OCI-M2 (cell line): ENCODE measurements around the gene PTPRK.
"Not testable (repeated sequence)": the region's sequence is repeated elsewhere in the genome, so short reads cannot be mapped to it uniquely, and the experiment has no call there.

ENCODE experiments used
- DNase-seq: peaks from one replicate; lab custom pipeline; 2025; ENCODE audit not compliant: unreplicated experiment; lab: John Stamatoyannopoulos, UW

PTPRK gene

DNA sequence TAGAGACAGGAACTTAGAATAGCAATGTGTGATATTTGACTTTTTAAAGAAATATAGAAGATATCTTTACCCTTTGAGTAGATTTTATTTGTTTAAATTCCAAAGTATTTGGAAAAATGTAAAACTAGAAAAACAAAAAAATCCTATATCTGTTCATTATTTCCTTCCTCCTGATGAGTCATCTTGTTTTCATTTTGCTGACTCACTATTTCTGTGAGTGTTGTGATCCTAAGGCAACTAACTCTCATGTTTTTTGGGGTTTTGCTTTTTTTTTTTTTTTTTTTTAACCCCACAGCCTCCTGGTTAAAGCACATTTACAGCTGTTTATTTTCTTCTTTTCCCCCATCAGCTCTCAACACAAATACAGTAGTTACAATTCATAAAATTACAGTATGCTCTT, 581.7 kb downstream of the PTPRK start:
- no peak for DNase-seq

DNA sequence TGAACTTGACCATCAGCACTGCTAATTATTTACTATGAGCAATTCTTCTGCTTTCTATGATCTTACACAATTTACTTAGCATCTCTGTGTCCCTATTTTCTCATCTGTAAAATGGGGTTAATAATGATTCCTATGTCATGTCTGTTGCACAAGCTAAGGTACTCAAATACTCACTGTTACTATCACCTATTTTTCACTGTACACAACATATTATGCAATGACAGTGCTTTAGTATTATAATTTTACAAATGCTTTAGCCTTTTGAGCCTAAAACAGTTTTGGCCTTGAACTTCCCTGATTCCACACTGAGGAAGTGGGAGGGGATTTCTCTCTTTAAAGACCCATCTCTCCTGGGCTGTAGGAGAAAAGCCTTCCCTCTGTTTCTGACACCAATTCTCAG, 582.7 kb downstream of the PTPRK start:
- DNase-seq: no peak

- no peak for DNase-seq
Observed at GRCh38 chr6:127937102-127937501, 583.3 kb downstream of the PTPRK start.

DNA sequence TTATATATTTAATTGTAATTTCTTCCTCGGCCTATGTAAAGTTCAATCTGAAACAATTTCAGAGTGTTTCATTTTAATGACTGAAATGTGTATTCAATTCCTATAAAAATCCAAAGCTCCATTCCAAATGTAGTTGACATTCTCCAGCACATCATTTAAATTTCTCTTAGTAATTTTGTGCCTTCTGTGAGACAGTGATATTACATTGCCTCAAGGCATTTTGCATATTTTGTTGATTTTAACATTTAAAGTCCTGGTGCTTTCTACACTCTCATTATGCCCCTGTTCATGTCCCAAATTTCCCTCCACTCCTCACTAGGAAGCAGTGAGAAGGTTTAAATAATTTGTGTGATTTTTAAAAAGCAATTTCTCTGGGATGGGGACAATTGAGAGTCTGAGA, 585.4 kb downstream of the PTPRK start:
- no peak for DNase-seq

- no peak for DNase-seq
Observed at GRCh38 chr6:127933852-127934840, 586.3 kb downstream of the PTPRK start.

DNA sequence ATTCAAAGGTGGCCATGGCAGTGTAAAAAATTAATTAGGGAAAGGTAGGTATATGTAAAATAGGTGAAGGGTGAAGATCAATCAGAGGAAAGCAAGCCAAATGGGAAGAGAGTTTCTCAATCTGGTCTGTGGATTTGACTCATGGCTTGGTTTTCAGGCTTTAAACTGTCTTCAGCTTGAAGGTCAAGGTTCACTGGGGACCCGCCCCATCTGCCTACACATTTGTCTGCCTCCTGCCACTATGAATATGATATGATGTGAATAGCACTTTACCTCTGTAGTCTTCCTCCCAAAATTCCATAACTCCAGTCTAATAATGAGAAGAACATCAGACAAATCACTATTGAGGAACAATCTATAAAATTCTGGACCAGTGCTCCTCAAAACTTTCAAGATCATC, 587.3 kb downstream of the PTPRK start:
- no peak for DNase-seq

DNA sequence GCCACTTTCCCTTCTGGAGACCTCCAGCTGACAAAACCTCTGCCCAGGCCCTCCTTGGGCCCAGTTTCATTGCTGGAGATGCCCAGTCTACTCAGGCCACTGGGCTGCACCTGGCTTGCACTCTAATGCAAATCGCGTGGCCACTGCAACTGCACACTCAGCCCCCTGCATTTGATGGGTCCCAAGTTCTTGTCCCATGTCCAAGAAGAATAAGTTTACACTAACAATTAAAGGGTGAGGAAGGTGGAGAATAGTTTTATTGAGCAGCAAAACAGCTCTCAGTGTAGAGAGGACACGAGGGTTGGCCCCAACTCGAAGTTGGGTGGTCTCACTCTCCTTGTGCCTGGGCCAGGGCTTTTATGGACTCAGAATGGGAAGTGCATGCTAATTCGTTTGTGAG, 587.7 kb downstream of the PTPRK start:
- DNase-seq: no peak

DNA sequence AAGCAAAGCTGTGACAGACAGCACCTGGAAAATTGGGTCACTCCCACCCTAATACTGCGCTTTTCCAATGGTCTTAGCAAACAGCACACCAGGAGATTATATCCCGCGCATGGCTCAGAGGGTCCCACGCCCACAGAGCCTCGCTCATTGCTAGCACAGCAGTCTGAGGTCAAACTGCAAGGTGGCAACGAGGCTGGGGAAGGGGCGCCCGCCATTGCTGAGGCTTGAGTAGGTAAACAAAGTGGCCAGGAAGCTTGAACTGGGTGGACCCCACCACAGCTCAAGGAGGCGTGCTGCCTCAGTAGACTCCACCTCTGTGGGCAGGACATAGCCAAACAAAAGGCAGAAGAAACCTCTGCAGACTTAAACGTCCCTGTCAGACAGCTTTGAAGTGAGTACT, 594.0 kb downstream of the PTPRK start:
- not testable (repeated sequence) for DNase-seq

- no peak for DNase-seq
Observed at GRCh38 chr6:127924440-127924839, 596.0 kb downstream of the PTPRK start.

GRCh38 chr6:127924031-127924430, 596.4 kb downstream of the PTPRK start:
- DNase-seq: no peak

DNA sequence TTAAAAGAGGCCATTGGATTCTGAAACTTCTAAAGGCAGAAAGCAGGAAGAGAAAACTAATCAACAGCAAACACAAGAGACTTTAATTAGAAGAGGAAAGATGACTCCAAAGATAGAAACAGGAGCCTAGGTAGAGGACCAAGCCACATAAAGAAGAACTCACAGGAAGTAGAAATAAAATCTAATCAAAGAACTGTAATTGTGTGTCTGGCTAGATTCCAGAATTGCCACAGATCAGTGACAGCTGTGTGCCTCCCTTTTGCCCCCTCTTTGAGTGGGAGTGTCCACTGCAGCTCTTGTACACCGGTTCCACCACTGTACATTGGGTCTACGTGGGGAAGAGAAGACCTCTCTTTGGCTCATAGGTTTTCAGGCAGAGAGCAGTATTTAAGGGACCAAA, 597.3 kb downstream of the PTPRK start:
- DNase-seq: no peak

DNA sequence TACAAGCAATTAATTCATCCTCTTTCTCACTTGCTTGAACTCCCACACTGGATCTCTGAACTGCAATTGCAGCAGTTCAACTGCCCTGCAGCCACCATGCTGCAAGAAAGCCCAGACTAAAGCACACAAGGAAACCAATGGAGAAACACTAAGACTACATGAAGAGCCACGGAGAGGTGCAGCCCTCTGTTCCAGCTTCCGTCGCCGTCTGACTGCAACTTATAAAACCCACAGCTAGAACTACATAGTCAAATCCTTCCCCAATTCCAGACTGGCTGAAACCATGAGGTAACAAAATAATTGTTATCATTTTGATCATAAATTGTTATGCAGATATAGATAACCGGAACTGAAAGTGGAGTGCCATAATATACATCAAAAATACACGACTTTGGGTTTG, 598.4 kb downstream of the PTPRK start:
- no peak for DNase-seq

GRCh38 chr6:127920804-127921203, 599.6 kb downstream of the PTPRK start:
- DNase-seq: no peak
